DMS114 treated with DMSO at 0.1 percent for 48 hours (cell line): ENCODE measurements around the gene ESRRB.

Experiments
- DNase-seq: peaks from one replicate; lab custom pipeline; 2025; ENCODE audit not compliant: unreplicated experiment; lab: John Stamatoyannopoulos, UW

ESRRB gene

GRCh38 chr14:76405627-76406026 lies 29.7 kb downstream of the ESRRB start:
- no peak for DNase-seq

- DNase-seq = no peak
Observed at GRCh38 chr14:76407449-76408150, 31.7 kb downstream of the ESRRB start.

GRCh38 chr14:76408877-76409276 lies 32.9 kb downstream of the ESRRB start:
- DNase-seq = no peak

- no peak for DNase-seq
Observed at GRCh38 chr14:76412501-76412900, 36.6 kb downstream of the ESRRB start.

GRCh38 chr14:76413106-76413961 lies 37.4 kb downstream of the ESRRB start:
- no peak for DNase-seq

- no peak for DNase-seq
Observed at GRCh38 chr14:76413962-76414600, 38.1 kb downstream of the ESRRB start.

- DNase-seq = no peak
Observed at GRCh38 chr14:76419399-76419798, 43.5 kb downstream of the ESRRB start.

- DNase-seq = no peak
Observed at GRCh38 chr14:76420827-76421226, 44.9 kb downstream of the ESRRB start.

- no peak for DNase-seq
Observed at GRCh38 chr14:76421662-76422061, 45.7 kb downstream of the ESRRB start.

- DNase-seq = no peak
Observed at GRCh38 chr14:76422662-76423061, 46.7 kb downstream of the ESRRB start.

- no peak for DNase-seq
Observed at GRCh38 chr14:76423534-76423933, 47.6 kb downstream of the ESRRB start.

- DNase-seq = no peak
Observed at GRCh38 chr14:76424359-76424758, 48.4 kb downstream of the ESRRB start.

- no peak for DNase-seq
Observed at GRCh38 chr14:76426161-76426696, 50.3 kb downstream of the ESRRB start.

- DNase-seq = no peak
Observed at GRCh38 chr14:76428611-76429010, 52.7 kb downstream of the ESRRB start.

GRCh38 chr14:76430017-76430416 lies 54.1 kb downstream of the ESRRB start:
- no peak for DNase-seq

GRCh38 chr14:76430475-76430980 lies 54.6 kb downstream of the ESRRB start:
- no peak for DNase-seq

- DNase-seq = no peak
Observed at GRCh38 chr14:76431538-76431937, 55.6 kb downstream of the ESRRB start.

GRCh38 chr14:76432827-76433752 lies 57.2 kb downstream of the ESRRB start:
- no peak for DNase-seq

GRCh38 chr14:76434220-76434619 lies 58.3 kb downstream of the ESRRB start:
- DNase-seq = no peak

GRCh38 chr14:76439237-76439775 lies 63.4 kb downstream of the ESRRB start:
- DNase-seq = no peak
